ENCODE results near the gene PPP1R7.

The PPP1R7 gene

DNA sequence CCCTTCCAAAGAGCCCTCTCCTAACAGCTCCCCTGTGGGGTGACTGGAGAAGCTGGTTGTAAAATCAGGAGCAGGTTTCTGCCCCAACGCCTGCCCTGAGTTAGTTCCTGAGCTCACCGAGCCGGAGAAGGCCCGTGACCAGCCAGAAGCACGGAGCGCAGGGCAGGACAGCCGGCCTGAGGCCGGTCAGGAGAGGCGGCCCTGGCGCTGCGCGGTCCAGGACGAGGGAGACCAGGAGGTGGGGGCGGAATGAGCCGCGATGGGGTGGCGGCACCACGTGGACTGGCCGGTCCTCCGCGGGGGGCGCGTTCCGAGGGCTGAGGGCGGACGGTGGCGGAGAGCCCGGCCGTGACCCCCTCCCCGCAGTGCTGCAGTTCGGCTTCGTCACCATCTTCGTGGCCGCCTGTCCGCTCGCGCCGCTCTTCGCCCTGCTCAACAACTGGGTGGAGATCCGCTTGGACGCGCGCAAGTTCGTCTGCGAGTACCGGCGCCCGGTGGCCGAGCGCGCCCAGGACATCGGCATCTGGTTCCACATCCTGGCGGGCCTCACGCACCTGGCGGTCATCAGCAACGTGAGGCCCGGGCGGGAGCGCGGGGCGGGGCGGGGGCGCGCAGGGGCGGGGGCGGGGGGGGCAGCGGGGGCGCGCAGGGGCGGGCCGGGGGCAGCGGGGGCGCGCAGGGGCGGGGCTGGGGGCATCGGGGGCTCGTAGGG lies 67.2 kb downstream of the PPP1R7 start:
- DNase-seq: peak; percentile 26 to 45

GRCh38 chr2:241218131-241219029 lies 68.1 kb downstream of the PPP1R7 start:
- DNase-seq: peak; percentile 35 to 49

- no peak for DNase-seq
Observed at GRCh38 chr2:241219030-241219382, 68.7 kb downstream of the PPP1R7 start.

DNA sequence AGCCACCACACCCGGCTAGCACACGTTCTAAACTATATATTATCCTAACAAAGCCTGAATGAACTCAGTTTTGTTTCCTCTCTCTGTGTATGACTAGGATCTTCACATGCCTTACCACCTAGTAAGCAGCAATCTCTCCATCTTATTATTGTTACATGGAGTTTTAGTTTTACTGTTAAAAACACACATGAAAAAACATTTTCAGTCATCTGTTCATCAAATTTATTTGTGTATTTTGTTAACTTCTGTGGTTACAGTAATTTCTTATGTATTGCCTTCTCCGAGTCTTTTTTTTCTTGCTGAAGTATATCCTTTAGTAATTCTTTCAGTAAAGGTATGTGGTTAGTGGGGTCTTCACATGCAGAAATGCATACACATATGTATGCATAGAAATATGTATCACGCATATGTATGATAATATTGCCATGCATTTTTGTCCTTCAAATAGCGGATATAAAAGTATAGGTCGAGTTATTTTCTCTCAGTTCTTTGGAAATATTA lies 69.6 kb downstream of the PPP1R7 start:
- DNase-seq: no peak

DNA sequence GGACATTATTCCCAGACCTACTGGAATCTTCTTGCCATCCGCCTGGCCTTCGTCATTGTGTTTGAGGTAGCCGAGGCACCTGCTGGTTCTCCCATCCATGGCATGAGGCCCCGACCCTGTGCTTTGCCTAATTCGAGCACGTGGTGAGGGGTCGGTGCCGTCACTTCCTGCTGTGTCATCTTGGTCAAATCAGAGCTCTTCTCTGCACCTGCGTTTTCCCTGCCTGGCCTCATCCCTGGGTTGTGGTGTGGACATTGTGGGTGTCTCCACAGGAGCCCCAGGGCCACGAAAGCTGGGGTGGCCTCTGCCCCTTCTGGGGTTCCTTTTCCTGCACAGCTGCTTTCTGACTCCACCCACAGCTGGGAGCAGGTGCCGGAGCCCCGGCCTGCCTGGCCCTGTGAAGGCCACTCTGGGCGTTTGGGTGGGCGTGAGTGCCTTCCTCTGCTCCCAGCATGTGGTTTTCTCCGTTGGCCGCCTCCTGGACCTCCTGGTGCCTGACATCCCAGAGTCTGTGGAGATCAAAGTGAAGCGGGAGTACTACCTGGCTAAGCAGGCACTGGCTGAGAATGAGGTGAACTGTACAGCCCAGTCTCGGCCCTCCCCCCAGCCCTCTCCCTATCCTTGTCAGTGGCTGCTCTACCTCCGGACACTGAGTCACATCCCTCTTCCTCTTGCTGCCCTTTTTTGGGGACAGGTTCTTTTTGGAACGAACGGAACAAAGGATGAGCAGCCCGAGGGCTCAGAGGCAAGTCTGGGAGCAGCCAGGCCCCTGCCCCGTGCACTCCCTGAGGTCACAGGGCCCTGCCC lies 73.1 kb downstream of the PPP1R7 start:
- no peak for DNase-seq

- no peak for DNase-seq
Observed at GRCh38 chr2:241224018-241224850, 74.0 kb downstream of the PPP1R7 start.

DNA sequence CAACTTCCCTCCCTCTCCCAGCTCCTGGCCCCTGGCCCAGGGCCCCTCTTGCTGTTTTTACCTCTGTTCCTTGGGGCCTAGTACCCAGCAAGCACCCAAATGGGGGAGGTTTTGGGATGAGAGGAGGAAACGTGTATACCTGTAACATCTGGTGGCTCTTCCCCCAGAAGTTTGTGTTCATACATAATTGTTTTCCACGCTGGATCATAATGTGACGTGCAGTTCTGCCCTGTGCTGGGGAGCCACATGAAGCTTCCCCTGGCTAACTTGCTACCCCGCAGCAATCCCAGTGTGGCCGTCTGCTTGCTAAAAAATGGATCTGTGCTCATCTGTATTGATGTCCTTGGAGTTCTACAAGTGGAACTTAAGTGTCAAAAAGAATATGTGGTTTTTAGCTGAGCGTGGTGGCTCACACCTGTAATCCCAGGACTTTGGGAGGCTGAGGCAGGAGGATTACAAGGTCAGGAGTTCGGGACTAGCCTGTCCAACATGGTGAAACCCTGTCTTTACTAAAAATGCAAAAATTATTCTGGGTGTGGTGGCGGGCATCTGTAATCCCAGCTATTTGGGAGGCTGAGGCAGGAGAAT lies 74.7 kb downstream of the PPP1R7 start:
- DNase-seq: no peak

- no peak for DNase-seq
Observed at GRCh38 chr2:241225545-241225944, 75.3 kb downstream of the PPP1R7 start.

DNA sequence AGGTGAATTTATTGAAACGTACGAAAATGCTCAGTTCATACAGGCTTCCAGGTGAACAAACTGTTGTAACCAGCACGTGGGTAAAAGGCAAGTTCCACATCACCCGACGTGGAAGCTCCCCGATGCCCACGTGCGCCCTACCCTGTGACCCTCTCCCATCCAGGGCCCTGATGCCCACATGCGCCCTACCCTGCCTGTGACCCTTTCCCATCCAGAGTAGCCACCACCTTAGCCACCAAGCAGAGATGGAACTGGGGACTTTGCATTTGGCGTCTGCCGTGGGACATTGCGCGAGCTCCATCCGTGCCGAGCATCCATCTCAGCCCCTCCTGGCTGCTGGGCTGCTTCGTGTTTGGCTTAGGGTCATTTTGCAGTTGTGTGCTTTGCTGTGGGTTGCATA lies 75.7 kb downstream of the PPP1R7 start:
- DNase-seq: no peak

GRCh38 chr2:241226723-241227572 lies 76.7 kb downstream of the PPP1R7 start:
- DNase-seq: no peak

DNA sequence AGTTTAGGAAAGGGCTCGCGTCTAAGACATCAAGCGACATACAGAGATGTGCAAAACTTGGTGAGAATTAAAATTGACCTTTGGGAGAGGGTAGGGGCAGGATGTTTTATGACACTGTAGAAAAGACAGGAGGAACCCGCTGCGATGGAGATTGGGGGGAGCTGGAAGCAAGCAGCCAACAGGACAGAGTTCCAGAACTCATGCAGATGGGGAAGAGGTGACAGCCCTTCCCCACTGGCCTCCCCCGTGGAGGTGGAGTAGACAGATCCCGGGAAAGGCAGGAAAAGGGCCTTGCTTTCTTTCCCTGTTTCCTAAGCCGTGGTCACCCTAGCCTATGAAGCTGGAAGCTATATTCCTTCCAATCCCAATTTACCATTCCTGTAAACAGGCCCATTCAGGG lies 77.3 kb downstream of the PPP1R7 start:
- DNase-seq: no peak

- DNase-seq: no peak
Observed at GRCh38 chr2:241228081-241228859, 78.0 kb downstream of the PPP1R7 start.

DNA sequence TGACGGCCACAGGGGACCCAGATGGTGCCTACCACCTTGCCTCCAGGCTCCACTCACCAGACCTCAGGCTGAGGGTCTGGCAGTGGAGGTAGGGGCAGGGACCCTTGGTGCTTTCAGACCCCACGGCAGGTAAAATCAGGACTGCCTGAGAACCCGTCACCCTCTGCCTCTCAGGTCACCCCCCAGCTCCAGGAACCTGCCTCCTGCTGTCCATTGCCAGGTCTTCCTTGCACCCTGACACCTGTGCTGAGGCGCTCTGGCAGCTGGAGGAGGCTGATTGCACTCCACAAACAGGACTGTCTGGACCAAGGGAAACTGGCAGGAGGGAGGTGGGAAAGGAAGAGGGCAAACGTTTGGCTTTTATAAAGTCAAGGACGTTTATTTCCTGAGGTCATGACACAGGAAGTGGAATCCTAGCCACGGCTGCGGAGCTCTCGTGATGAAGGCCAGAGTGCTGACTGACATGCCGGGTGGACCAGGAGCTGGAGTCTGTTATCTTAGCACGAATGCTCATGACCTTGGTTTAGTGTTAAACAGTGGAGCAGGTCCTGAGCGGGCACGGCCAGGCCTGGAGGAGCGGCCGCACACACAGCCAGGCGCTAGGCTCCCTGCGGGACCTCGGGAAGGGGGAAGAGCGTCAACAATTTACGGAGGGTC lies 78.7 kb downstream of the PPP1R7 start:
- DNase-seq: no peak

DNA sequence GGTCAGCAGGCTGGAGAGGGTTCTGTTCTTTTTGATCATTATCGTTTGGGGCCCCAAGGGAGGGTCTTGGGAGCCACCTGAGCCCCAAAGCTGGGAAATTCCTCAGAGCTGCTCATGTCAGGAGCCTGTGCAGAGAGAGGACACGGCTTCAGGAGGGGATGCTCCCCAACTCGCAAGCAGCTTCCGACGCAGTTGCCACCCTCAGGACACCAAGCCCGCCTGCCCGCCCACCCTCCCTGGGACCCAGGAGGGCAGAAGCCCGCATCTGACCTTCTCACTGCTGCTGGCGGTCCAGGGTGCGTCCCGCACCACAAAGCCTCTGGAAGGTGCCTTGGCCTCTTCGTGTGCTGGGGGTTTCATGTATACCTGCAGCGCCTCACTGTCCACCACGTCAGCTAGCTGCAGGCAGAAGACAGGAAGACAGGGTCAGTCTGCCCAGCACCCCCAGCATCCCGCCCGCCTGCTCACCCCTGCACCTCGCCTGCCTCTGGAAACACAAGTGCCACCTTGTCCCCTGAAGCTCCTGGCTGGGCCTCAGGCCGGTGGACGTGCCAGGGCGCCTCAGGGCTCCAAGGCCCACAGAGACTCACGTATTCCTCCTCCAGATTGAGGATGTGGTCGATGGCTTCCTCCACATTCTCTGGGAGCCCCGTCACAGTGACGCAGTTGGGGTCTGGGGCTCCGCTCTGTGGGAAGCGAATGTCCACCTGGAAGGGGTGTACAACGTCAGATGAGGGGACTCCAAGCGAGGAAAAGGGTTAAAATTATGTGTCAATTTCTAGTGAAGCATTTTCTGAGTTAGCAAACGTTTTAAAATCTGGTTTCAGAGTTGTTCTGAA lies 79.5 kb downstream of the PPP1R7 start:
- DNase-seq: no peak

GRCh38 chr2:241230435-241230834 lies 80.2 kb downstream of the PPP1R7 start:
- DNase-seq: no peak

DNA sequence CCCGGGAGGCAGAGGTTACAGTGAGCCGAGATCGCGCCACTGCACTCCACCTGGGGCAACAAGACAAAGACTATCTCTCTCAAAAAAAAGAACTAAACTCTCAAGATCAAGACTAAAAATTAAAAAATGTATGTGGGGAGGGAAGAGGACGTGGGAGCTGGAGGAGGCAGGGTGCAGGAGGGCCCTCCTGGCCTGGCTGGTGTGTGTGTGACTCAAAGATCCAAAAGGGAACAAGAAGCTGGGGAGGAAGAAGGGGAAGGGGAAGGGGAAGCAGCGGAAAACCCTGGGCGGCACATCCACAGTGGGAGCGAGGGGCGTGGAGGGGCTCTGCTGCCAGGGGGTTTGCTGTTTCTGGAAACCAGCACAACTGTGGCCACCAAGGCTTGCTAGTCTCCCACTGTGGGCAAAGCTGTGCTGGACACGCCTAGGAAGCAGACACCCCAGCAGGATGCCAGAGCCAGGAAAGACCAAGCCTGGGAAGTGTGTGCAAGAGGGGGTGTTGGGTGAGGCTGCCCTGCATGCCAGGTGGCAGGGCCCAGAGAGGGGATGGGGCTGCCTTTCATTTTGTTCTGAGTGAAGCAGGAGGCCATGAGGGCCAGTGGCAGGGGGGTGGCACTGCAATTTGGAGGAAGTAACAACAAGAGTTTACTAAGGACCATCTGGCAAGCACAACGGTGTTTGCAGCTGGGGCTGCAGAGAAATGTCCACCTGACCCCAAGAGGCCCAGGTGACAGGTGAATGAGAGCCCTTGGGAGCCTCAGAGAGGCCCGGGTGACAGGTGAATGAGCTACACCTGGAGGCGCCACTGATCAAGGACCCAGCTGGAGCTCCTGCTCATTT lies 82.7 kb downstream of the PPP1R7 start:
- no peak for DNase-seq

Measured in stimulated activated CD4-positive, alpha-beta T cell treated with anti-CD3 and anti-CD28 coated beads, Interleukin-2, amount 100 ng/mL, for 24 hours (primary cell).